ENCODE measurements around the gene RIOK1. TPM values are rescaled to one million over a fixed set of nuclear protein-coding genes. Genes with fewer than 3 reads are reported as not detected.
A peak's percentile ranks its signal among the peaks of the same experiment; 100 is the strongest.

The RIOK1 gene
- total RNA-seq, 1 donor from 2014 or later = 4.9 TPM

DNA sequence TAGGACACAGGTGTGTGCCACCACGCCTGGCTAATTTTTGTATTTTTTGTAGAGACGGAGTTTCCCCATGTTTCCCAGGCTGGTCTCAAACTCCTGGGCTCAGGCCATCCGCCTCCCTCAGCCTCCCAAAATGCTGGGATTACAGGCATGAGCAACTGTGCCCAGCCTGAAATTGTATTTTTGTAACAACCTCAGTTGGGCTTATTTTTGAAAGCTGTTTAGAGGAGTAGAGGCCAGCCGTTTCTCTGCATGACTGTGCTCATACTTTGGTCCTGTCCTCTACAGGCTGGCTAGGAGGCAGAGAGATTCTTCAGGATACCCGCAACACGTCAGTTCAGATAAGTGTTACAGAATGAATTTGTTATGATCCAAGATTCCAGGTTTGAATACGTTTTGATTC lies 22.2 kb upstream of the RIOK1 start:
- Histone ChIP-seq H3K27ac (no peak overlapping the region), H3K4me3 (no peak overlapping the region), H3K36me3 (no peaks in the 10 kb centered on the region), H3K27me3 (no peaks in the 10 kb centered on the region), H3K4me1 (no peaks in the 10 kb centered on the region), H3K9me3 (no peaks in the 10 kb centered on the region)
- no peak for DNase-seq (ENCODE audit: low spot score in 2 of 2)
- intact Hi-C loops (cut with DNase I) = no loop called here
- no peak for TF ChIP-seq CTCF (IDR thresholded peaks at IDR 0.05)

GRCh38 chr6:7373739-7374138 lies 15.9 kb upstream of the RIOK1 start:
- intact Hi-C loops (cut with DNase I) = no loop called here
- Histone ChIP-seq H3K9me3 (no peaks in the 10 kb centered on the region), H3K4me3 (no peak overlapping the region), H3K4me1 (no peaks in the 10 kb centered on the region), H3K36me3 (no peaks in the 10 kb centered on the region), H3K27ac (no peak overlapping the region), H3K27me3 (no peaks in the 10 kb centered on the region)
- TF ChIP-seq CTCF (IDR thresholded peaks at IDR 0.05) = no peak
- DNase-seq (ENCODE audit: low spot score in 2 of 2) = no peak

GRCh38 chr6:7377961-7378360 lies 11.6 kb upstream of the RIOK1 start:
- Histone ChIP-seq H3K4me1 (no peaks in the 10 kb centered on the region), H3K27me3 (no peaks in the 10 kb centered on the region), H3K36me3 (no peaks in the 10 kb centered on the region), H3K4me3 (no peak overlapping the region), H3K9me3 (no peaks in the 10 kb centered on the region), H3K27ac (no peak overlapping the region)
- intact Hi-C loops (cut with DNase I) = no loop called here
- no peak for DNase-seq (ENCODE audit: low spot score in 2 of 2)
- no peak for TF ChIP-seq CTCF (IDR thresholded peaks at IDR 0.05)

GRCh38 chr6:7378740-7379139 lies 10.9 kb upstream of the RIOK1 start:
- DNase-seq (ENCODE audit: low spot score in 2 of 2) = no peak
- no peak overlapping the region for H3K27ac ChIP-seq
- no peaks in the 10 kb centered on the region for H3K9me3 ChIP-seq
- no peaks in the 10 kb centered on the region for H3K36me3 ChIP-seq
- H3K27me3 ChIP-seq = no peaks in the 10 kb centered on the region
- no peak for TF ChIP-seq CTCF (IDR thresholded peaks at IDR 0.05)
- intact Hi-C loops (cut with DNase I) = no loop called here
- H3K4me1 ChIP-seq = no peaks in the 10 kb centered on the region
- H3K4me3 ChIP-seq = no peak overlapping the region

DNA sequence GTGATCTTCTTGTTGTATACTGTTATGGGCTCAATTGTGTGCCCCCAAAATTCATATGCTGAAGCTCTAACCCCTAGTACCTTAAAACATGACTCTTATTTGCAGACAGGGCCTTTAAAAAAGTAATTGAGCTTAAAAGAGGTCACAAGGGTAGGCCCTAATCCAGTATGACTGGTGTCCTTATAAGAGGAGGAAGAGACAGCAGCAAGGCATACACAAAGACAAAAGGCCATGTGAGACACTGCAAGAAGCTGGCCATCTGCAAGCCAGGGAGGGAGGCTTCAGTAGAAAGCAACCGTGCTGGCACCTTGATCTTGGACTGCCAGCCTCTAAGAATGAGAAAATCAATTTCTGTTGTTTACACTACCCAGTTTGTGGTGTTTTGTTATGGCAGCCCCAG lies 8.5 kb upstream of the RIOK1 start:
- no peak for DNase-seq (ENCODE audit: low spot score in 2 of 2)
- Histone ChIP-seq H3K36me3 (no peaks in the 10 kb centered on the region), H3K4me1 (no peaks in the 10 kb centered on the region), H3K9me3 (no peaks in the 10 kb centered on the region), H3K4me3 (no peak overlapping the region), H3K27ac (no peak overlapping the region), H3K27me3 (no peaks in the 10 kb centered on the region)
- TF ChIP-seq CTCF (IDR thresholded peaks at IDR 0.05) = no peak
- intact Hi-C loops (cut with DNase I) = no loop called here

GRCh38 chr6:7389162-7389450 lies 502 bp upstream of the RIOK1 start:
- intact Hi-C loops (cut with DNase I) = loop anchor here (1.0 kb wide), 2 partner anchors 76 to 201 kb away; partner anchors contain the start of genes SNRNP48 and SSR1
- peak overlapping the region; percentile 91 to 92 for H3K27ac ChIP-seq
- H3K9me3 ChIP-seq = no peaks in the 10 kb centered on the region
- H3K4me1 ChIP-seq = peaks cover 0 to 8% of the 10 kb centered on the region in 2 donors
- H3K4me3 ChIP-seq = peak overlapping the region; percentile 87 to 88
- no peak for TF ChIP-seq CTCF (IDR thresholded peaks at IDR 0.05)
- no peaks in the 10 kb centered on the region for H3K27me3 ChIP-seq
- DNase-seq (ENCODE audit: low spot score in 2 of 2) = no peak
- peaks cover 0 to 2% of the 10 kb centered on the region in 2 donors for H3K36me3 ChIP-seq
